H1 (cell line): ENCODE measurements around the gene POLR2A.

Source experiments
- POLR2A ChIP-seq, 2 experiments: IDR thresholded peaks; 1 replicate in 1 of 2; 2 replicates in 1 of 2; pipeline ENCODE4 v1.6.1; 2011; ENCODE audit warnings: low read depth in 2 of 2, low read length in 2 of 2, mild to moderate bottlenecking in 2 of 2; ENCODE audit errors: control extremely low read depth in 1 of 2
- TF ChIP-seq, protein P1 (sequence below), 3 experiments: IDR thresholded peaks; 1 replicate in 2 of 3; 2 replicates in 1 of 3; pipeline versions ENCODE4 v1.5.1 to v1.6.1; 2011; ENCODE audit warnings: low read length in 3 of 3, mild to moderate bottlenecking in 3 of 3, inconsistent platforms in 2 of 3, low read depth in 1 of 3, moderate library complexity in 1 of 3; ENCODE audit not compliant: insufficient read depth in 1 of 3; ENCODE audit errors: control extremely low read depth in 1 of 3

DNA sequence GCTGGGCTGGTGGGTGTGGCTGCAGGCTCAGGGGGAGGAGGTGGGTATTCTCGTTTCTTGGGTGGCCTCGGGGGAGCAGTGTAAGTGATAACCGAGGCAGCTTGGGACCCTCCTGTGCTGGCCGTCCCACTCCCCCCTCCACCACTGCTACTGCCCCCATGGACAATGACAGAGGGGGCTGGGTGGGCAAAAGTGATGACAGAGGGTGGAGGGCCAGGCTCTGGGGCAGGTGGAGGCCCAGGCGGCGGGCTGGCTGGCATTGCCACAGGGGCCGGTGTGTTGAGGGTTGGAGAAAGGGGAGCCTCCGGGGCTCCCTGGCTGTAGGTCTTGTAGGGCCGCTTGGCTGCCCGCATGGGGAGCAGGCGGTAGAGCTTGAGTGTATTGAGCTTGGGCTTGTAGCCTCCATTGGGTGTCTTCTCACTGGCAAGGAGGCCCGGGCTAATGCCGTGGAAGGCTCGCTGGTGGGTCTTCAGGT is 20.8 kb upstream of the POLR2A start:
- TF ChIP-seq, protein P1, sequence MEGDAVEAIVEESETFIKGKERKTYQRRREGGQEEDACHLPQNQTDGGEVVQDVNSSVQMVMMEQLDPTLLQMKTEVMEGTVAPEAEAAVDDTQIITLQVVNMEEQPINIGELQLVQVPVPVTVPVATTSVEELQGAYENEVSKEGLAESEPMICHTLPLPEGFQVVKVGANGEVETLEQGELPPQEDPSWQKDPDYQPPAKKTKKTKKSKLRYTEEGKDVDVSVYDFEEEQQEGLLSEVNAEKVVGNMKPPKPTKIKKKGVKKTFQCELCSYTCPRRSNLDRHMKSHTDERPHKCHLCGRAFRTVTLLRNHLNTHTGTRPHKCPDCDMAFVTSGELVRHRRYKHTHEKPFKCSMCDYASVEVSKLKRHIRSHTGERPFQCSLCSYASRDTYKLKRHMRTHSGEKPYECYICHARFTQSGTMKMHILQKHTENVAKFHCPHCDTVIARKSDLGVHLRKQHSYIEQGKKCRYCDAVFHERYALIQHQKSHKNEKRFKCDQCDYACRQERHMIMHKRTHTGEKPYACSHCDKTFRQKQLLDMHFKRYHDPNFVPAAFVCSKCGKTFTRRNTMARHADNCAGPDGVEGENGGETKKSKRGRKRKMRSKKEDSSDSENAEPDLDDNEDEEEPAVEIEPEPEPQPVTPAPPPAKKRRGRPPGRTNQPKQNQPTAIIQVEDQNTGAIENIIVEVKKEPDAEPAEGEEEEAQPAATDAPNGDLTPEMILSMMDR (IDR thresholded peaks at IDR 0.05; ENCODE audit: control extremely low read depth in 1 of 3, insufficient read depth in 1 of 3, low read depth in 1 of 3, low read length in 3 of 3): no peak
- no peak for TF ChIP-seq POLR2A (IDR thresholded peaks at IDR 0.05; ENCODE audit: control extremely low read depth in 1 of 2, low read depth in 2 of 2, low read length in 2 of 2)
